Measurements from ENCODE around the gene CDK16.

GRCh38 chrX:47189906-47190305, 28.6 kb upstream of the CDK16 start:
- TF ChIP-seq POLR2A (IDR thresholded peaks at IDR 0.05; ENCODE audit: low read depth, low read length) (no peak), SPI1 (IDR thresholded peaks at IDR 0.05; ENCODE audit: low read depth, low read length) (no peak)
